ENCODE measurements around the gene ANO8. TPM values are rescaled to one million over a fixed set of nuclear protein-coding genes. Genes with fewer than 3 reads are reported as not detected.

The ANO8 gene
- total and polyA plus RNA-seq, 5 donors: 7.1 to 10.9 (median 8.1) TPM

DNA sequence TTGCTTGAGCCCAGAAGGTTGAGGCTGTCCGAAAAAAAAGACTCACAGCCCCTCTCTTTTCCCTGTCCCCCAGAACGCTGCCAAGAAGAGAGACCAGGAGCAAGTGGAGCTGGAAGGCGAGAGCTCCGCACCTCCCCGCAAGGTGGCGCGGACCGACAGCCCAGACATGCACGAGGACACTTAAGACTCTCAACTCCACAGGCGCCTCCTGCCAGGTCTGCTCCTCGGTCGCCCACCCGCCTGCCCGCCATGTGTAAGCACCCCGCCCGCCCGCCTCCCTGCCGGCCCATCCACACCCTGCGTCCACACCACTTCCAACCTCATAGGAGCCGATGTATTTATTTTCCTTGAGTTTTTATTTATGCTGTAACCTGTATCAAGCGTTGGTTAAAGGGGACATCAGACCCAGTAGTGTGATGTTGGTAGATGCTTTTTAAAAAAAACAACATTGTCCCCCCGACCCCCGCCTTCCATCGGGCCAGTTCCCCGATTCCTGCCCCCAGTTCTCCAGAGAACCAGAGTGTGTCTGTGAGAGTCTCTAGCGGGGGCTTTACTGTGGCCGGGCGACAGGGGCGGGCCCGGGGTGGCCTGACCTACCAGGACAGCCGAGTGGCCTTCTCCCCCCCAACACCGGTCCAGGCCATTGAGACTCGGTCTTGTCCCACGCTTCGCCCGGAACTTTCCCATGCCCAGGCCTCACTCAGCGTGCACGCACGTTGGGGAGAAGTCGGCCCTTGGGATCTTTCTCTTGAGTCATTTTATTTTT is 15.0 kb downstream of the ANO8 start:
- DNase-seq (no peak), ATAC-seq (no peak)
- 93% methylated on average over 40 of the region's 40 CpGs for WGBS
- no peaks in the 10 kb centered on the region for H3K27me3 ChIP-seq (ENCODE audit: control insufficient read depth, insufficient read depth)
- no peaks in the 10 kb centered on the region for H3K9me3 ChIP-seq (ENCODE audit: control insufficient read depth, low read length)
- no peak overlapping the region for H3K4me3 ChIP-seq (ENCODE audit: low read length)
- no peak overlapping the region for H3K27ac ChIP-seq (ENCODE audit: low read length)
- intact Hi-C loops (cut with DNase I): no loop called here
- H3K4me1 ChIP-seq (ENCODE audit: control insufficient read depth, insufficient read depth, low read length): no peaks in the 10 kb centered on the region

DNA sequence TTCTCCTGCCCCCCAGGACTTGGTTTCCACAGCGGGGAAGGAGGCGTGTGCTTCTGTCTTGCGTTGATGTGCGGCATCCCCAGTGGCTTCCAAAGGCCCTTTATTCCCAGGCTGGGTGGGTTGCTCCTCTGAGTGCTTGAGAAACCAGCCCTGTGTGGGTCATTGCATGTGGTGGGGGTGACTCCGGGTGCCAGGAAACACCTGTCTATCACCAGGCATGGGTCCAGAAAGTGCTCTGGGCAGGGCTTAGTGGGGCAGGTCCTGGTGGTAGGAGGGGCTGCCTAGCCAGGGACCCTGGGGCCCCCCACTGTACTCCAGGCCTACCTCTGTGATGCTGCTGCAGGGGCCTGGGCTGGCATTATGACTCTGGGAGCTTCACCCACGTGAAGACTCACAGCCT is 15.7 kb downstream of the ANO8 start:
- intact Hi-C loops (cut with DNase I): no loop called here
- H3K9me3 ChIP-seq (ENCODE audit: control insufficient read depth, low read length): no peaks in the 10 kb centered on the region
- no peak overlapping the region for H3K4me3 ChIP-seq (ENCODE audit: low read length)
- H3K4me1 ChIP-seq (ENCODE audit: control insufficient read depth, insufficient read depth, low read length): no peaks in the 10 kb centered on the region
- 80% methylated on average over 6 of the region's 6 CpGs for WGBS
- no peaks in the 10 kb centered on the region for H3K27me3 ChIP-seq (ENCODE audit: control insufficient read depth, insufficient read depth)
- DNase-seq: no peak
- no peak overlapping the region for H3K27ac ChIP-seq (ENCODE audit: low read length)
- ATAC-seq: no peak

DNA sequence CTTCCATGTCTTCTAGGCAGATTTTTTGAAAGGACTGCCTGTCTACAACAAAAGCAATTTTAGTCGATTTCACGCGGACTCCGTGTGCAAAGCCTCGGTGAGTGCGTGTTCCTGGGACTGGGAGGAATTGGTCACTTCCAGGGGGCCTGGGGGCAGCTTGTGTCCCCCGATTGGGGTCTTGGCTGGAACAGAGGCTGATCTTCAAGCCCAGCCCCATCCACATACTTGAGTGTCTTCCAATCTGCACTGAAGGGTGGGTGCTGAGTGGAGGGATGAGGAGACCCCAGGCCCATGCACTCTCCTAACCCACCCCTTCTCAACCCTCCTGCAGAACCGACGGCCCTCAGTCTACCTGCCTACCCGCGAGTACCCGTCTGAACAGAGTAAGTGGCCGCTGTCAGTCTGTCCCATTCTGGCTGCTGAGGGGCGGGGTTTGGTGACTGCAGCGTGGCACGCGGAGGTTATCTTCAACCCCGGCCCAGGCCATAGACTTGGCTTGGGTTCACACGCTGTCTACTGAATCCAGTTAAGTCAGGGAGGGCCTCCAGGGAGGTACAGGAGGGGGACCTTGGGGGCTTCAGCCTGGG is 20.6 kb downstream of the ANO8 start:
- DNase-seq: no peak
- 90% methylated on average over 19 of the region's 19 CpGs for WGBS
- Histone ChIP-seq H3K9me3 (ENCODE audit: control insufficient read depth, low read length) (no peaks in the 10 kb centered on the region), H3K4me3 (ENCODE audit: low read length) (no peak overlapping the region), H3K27ac (ENCODE audit: low read length) (no peak overlapping the region), H3K27me3 (ENCODE audit: control insufficient read depth, insufficient read depth) (no peaks in the 10 kb centered on the region), H3K4me1 (ENCODE audit: control insufficient read depth, insufficient read depth, low read length) (no peaks in the 10 kb centered on the region)
- intact Hi-C loops (cut with DNase I): no loop called here
- ATAC-seq: no peak

DNA sequence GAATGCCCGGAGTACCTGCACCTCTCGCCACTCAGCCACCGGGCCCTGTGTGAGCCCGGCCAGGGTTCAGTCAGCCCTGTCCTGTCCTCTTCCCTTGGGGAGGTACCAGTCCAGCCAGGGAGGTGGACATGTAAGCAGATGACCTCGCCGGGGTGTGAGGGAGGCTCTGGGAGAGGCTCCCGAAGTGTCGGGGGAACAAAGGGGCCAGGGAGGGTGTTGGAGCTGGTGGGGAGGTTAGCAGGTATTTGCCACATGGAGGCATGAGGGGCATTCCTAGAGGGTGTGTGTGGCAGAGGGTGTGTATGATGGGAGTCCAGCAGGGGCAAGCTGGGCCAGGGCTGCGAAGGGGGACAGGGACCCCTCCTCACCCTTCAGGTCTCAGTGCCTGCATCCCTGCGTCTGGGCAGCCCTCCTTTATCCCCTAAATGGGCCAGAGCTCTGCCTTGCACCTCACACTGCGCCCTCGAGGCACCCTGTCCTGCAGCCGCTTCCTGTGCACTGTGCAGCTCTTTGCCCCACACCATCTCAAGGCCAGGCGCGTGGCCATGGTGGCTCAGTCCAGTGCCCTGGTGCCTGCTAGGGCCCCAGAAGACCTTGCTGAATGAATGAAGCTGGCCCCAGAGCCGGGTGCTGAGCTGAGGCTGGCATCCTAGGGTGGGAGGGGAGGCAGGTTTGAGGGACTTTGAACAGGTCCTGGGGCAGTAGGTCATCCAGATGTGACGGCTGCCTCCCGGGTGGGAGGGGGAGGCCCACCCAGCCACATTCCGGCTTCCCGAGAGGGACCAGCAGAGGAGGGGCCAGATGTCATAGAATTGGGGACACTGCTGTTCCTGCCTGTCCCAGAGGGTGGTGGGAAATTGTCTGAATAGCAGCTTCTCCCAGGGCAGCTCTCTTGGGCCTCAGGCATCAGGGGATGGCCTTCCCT is 22.2 kb downstream of the ANO8 start:
- intact Hi-C loops (cut with DNase I): no loop called here
- no peak for DNase-seq
- no peak overlapping the region for H3K4me3 ChIP-seq (ENCODE audit: low read length)
- no peak for ATAC-seq
- WGBS: 86% methylated on average over 20 of the region's 20 CpGs
- no peaks in the 10 kb centered on the region for H3K9me3 ChIP-seq (ENCODE audit: control insufficient read depth, low read length)
- H3K4me1 ChIP-seq (ENCODE audit: control insufficient read depth, insufficient read depth, low read length): no peaks in the 10 kb centered on the region
- no peaks in the 10 kb centered on the region for H3K27me3 ChIP-seq (ENCODE audit: control insufficient read depth, insufficient read depth)
- no peak overlapping the region for H3K27ac ChIP-seq (ENCODE audit: low read length)

DNA sequence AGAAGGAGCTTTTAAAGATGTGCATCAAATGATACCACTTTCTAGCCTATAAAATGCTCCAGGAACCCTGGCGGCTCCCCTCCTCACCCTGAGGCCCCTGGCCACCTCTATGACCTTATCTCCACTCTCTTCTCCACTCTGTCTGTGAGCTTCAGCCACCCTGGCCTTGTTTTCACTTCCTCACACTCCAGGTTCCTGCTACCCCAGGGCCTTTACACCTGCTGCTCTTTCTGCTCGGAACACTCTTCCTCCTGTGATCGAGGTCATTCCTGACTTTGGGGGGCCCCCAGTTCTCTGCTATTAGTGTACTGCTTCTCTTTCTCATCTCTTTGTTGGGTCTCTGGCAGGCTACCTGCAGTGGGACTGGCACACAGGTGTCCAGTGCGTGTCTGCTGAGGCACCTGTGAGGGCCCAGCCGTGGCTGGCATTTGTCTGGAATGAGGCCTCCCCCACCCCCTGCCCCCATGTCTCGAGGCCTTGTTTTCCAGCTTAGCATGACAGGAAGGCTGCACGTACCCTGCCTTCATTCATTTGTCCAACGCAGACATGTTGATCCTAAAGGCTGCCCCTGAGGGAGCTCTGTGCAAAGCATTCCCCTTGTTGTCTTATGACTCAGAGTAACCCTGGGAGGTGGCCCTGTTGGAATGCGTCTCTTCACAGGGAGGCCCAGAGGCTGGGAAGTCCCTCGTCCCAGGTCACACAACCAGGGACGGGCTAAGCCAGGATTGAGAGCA is 23.0 kb downstream of the ANO8 start:
- Histone ChIP-seq H3K4me3 (ENCODE audit: low read length) (no peak overlapping the region), H3K27me3 (ENCODE audit: control insufficient read depth, insufficient read depth) (no peaks in the 10 kb centered on the region), H3K27ac (ENCODE audit: low read length) (no peak overlapping the region), H3K9me3 (ENCODE audit: control insufficient read depth, low read length) (no peaks in the 10 kb centered on the region), H3K4me1 (ENCODE audit: control insufficient read depth, insufficient read depth, low read length) (no peaks in the 10 kb centered on the region)
- intact Hi-C loops (cut with DNase I): no loop called here
- 78% methylated on average over 11 of the region's 11 CpGs for WGBS
- ATAC-seq (no peak), DNase-seq (no peak)

DNA sequence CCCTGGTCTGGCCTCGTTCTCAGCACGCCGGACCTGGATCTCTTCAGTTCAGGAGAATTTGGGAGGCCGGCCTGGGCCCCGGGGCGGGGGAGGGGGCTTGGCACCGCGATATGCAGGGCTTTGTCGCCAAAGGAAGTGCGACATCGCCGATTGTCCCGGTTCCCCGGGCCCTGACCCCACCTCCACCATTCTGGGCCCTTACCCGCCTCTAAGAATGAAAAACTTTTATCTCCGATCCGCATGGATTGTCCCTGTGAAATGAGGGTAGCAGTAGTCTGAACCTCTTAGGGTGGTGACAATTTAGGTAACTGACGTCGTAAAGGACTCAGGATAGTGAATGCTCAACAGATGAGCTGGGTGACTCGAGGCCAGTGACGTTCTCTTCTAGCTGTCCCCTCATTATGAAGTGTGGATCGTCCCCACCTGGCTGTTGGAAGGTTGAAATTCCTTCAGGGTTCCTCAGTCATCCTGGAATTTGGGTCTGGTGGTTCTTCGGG is 24.6 kb downstream of the ANO8 start:
- WGBS: 7% methylated on average over 23 of the region's 23 CpGs
- Histone ChIP-seq H3K9me3 (ENCODE audit: control insufficient read depth, low read length) (no peaks in the 10 kb centered on the region), H3K4me1 (ENCODE audit: control insufficient read depth, insufficient read depth, low read length) (no peaks in the 10 kb centered on the region), H3K27ac (ENCODE audit: low read length) (no peak overlapping the region), H3K27me3 (ENCODE audit: control insufficient read depth, insufficient read depth) (no peaks in the 10 kb centered on the region), H3K4me3 (ENCODE audit: low read length) (peak overlapping the region; percentile 77)
- intact Hi-C loops (cut with DNase I): no loop called here
- DNase-seq: no peak
- ATAC-seq: no peak

DNA sequence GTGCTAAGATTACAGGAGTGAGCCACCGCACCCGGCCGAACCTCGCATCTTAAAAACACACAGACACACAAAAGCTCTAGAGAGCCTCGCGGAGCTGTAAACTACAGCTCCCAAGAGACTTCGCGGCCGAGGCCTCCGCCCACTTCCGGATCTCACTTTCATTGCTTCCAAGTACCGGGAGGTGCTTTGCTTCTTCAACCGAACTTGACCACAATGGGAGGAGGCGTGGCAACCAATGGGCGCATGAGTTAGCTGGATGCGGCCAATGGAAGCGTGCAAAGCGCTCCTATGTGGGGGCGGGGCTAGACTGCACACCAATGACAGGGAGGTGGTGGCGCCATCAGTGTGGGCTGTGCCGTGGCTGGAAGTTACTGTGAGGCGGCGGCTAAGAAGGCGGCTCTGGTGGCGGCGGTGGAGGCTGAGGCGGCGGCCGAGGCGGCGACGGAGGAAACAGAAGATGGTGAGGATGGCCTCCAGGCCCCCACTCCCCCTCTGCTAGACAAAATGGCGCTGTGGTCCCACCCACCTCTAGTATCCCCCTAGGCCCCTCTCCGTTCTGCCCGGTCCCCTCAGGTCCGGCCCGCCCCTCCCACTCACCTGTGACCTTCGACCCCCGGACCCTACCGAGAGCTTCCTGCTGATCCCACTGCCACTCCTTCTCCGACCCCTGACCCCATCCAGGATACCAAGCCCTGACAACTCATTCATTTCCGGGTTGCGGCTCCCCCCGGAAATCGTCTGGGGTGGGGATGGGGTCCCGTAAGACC is 25.3 kb downstream of the ANO8 start, which contains the start of gene DDA1:
Gene DDA1, plus strand, starts transcription at position 366 of the 767 bp plus-strand sequence. Its CDS starts 92 bp downstream, at position 458.
- no peak within 1 kb of the TSS for H3K27ac ChIP-seq (ENCODE audit: low read length)
- no peaks in the 10 kb centered on the region for H3K4me1 ChIP-seq (ENCODE audit: control insufficient read depth, insufficient read depth, low read length)
- intact Hi-C loops (cut with DNase I): no loop called here
- peak; percentile 99 to 100 (median 100) for DNase-seq
- H3K27me3 ChIP-seq (ENCODE audit: control insufficient read depth, insufficient read depth): no peaks in the 10 kb centered on the region
- WGBS: under 1% methylated on average over 46 of the region's 46 CpGs
- H3K4me3 ChIP-seq (ENCODE audit: low read length): peak within 1 kb of the TSS; percentile 77
- ATAC-seq: peak; percentile 94
- H3K9me3 ChIP-seq (ENCODE audit: control insufficient read depth, low read length): no peaks in the 10 kb centered on the region

DNA sequence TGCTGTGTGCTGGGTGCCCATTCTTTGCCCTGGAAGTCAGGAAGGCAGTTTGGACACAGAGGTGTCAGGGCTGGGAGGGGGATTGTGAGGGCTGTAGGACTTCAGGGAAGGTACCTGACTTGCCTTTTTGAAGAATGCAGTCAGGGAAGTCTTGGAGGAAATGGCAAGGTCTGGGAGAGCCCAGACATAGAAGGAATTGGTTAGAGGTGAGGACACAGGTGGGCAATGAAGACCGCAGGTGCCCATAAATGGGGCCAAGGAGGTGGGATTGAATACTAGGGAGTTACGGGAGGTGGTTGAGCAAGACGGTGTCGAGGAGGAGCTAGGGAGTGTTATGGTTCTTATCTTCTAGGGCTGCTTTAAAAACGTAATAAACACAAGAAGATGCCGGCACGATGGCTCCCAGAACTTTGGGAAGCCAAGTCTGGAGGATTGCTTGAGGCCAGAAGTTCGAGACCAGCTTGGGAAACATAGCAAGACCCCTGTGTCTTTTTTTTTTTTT is 26.7 kb downstream of the ANO8 start:
- Histone ChIP-seq H3K4me3 (ENCODE audit: low read length) (no peak overlapping the region), H3K4me1 (ENCODE audit: control insufficient read depth, insufficient read depth, low read length) (no peaks in the 10 kb centered on the region), H3K9me3 (ENCODE audit: control insufficient read depth, low read length) (no peaks in the 10 kb centered on the region), H3K27ac (ENCODE audit: low read length) (no peak overlapping the region), H3K27me3 (ENCODE audit: control insufficient read depth, insufficient read depth) (no peaks in the 10 kb centered on the region)
- WGBS: 87% methylated on average over 8 of the region's 8 CpGs
- intact Hi-C loops (cut with DNase I): no loop called here
- ATAC-seq (no peak), DNase-seq (no peak)

DNA sequence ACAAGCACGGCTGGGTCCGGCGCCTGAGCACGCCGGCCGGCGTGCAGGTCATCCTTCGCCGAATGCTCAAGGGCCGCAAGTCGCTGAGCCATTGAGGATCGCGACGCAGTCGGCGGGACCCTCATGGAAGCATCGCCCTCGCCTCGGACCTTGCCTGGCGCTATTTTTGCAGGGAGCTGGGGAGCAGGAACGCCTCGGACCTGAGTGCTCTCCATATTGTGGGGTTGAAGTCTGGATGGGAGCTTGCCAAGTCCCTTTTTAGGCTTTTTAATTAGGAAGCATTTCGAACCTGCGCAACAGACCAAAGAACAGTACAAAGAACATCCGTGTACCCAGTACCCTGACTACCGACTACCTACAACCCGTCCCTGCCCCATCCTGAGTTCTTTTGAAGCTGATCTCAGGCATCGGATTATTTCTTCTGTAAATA is 28.4 kb downstream of the ANO8 start:
- H3K4me1 ChIP-seq (ENCODE audit: control insufficient read depth, insufficient read depth, low read length): no peaks in the 10 kb centered on the region

More for the DNA sequence above, 28.4 kb downstream of the ANO8 start:
- H3K27ac ChIP-seq (ENCODE audit: low read length): peak overlapping the region; percentile 86
- no peaks in the 10 kb centered on the region for H3K9me3 ChIP-seq (ENCODE audit: control insufficient read depth, low read length)
- H3K27me3 ChIP-seq (ENCODE audit: control insufficient read depth, insufficient read depth): no peaks in the 10 kb centered on the region
- DNase-seq: no peak
- H3K4me3 ChIP-seq (ENCODE audit: low read length): peak overlapping the region; percentile 44
- no peak for ATAC-seq
- intact Hi-C loops (cut with DNase I): no loop called here
- 10% methylated on average over 28 of the region's 28 CpGs for WGBS

Data from right cardiac atrium (tissue), 5 donors.